Transverse colon (tissue), 3 donors: ENCODE measurements around the gene C4orf46.

ENCODE experiments used
- CTCF ChIP-seq, 5 experiments: fragments of 200-600 bp in 3 of 5; fragments of 450-650 bp in 2 of 5; sonication (generic) in 3 of 5; IDR thresholded peaks; 1 replicate in 2 of 5; 2 replicates in 3 of 5; pipeline ENCODE4 v1.5.1; 2016 to 2017; ENCODE audit warnings: antibody characterized with exemption in 5 of 5, inconsistent platforms in 3 of 5, mild to moderate bottlenecking in 2 of 5, moderate library complexity in 1 of 5
- POLR2A ChIP-seq: fragments of 450-650 bp; IDR thresholded peaks from one replicate; pipeline ENCODE4 v1.6.1; 2016; ENCODE audit warnings: antibody characterized with exemption, mild to moderate bottlenecking, moderate library complexity

GRCh38 chr4:158624889-158625478 is 46.7 kb downstream of the C4orf46 start:
- TF ChIP-seq CTCF (IDR thresholded peaks at IDR 0.05) (peak; percentile 59 to 68 (median 61)), POLR2A (no peak)
